HG03354 (cell line): ENCODE data around the gene SLC6A7.
"Not testable (repeated sequence)": the region's sequence is repeated elsewhere in the genome, so short reads cannot be mapped to it uniquely, and the experiment has no call there.

Experiments
- ATAC-seq: cut with Tn5 transposase; IDR thresholded peaks from one replicate; pipeline ENCODE4 v1.9.1; 2021; ENCODE audit warnings: mild to moderate bottlenecking; ENCODE audit not compliant: unreplicated experiment, poor library complexity, severe bottlenecking

Gene SLC6A7

DNA sequence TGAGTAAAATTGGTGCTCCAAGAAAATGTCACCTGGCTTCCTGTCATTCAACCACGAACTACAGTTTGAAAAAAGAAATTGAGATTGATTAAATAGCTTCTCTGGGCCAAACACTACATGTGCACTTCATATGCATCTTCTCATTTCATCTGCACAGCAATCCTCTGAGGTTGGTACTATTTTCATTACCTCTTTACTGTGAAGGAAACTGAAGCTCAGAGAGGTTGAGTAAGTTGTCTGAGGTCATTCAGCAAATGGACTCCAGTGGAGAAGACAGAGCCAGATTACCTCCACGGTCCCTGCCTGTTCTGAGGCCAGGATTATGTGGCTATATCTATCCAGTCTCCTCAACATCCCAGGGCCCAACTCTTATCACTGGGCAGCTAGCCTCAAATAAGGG, 46.5 kb downstream of the SLC6A7 start:
- ATAC-seq, result no peak

DNA sequence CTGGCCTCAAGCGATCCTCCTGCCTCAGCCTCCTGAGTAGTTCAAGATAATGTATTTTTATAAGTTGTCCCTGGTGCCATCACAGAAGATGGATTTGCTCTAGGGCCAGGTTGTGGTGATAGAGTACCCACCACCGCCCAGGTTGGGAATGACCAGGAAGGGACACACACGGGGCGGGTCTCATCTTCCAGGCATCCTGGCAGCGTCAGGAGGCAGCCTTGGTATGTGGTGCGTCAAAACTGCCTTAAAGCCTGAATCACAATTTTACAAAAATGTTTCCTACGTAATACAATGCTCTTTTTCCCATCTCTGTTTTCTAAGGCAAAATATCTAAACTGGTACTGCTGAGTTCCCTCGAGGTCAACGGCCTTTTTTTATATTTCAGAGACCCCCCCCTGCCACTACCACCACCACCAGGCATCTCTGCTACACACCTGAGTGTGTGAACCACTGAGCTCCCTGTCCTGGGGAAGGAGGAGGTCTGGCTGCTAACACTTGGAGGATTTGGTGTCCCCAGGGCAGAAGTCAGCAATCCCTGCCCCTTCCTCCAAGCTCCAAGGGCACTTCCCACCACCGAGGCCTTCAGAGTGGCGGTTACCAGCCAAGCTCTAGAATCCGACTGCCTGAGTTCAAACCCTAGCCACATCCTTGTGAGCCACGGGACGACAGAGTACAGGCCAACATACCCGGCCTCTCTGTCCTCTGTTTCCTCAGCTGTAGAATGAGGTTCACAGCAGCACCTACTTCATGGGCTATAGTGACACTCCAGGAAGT, 47.3 kb downstream of the SLC6A7 start:
- no peak for ATAC-seq

DNA sequence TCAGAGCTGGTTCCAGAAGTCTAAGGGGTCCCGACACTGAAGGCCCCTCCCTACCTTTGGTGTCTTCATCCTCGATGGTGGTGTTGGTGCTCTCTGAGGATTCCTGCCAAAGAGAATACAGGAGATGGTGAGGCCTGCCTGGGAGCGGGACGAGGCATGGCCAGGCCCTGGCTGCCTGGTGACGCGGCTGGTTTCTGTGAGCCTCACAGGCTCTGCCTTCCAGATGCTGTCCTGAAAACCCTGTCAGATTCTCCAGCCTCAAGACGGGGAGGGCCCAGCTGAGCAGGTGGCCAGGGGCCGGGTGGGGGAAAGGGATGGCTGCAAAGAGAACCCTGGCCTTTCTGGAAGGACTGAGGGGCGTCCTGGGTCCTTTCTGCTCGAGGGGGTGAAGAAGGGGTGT, 48.8 kb downstream of the SLC6A7 start:
- ATAC-seq, result no peak

DNA sequence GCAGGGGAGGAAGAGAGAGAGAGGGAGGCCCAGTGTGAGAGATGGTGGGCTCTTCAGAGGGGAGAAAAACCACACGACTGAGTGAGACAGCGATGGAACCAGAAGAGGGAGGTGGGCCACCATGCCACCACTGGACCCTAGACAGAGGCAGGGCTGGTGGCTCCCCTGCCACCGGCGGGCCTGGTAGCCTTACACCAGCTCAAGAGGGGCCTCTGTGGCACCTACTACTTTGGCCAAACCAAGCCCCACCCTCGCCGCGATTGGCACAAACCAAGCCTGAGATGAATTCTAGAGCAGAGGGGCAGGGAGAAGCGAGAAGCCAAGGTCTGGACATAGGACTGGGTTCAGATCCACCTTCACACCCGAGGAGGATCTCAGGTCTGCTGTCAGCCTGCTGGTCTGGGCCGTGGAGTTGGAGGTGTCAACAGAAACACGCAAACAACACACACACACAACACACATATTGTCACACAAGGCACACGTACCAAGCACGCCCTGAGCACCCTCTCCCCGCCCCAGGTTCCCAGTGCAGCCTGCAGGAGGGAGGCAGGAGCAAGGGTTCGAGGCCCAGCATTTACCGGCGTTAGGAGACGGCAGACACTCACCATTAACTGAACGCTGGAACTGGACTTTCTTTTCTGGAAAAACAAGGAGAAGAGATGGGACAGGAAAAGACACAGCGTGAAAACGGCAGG, 49.4 kb downstream of the SLC6A7 start:
- ATAC-seq, result no peak

DNA sequence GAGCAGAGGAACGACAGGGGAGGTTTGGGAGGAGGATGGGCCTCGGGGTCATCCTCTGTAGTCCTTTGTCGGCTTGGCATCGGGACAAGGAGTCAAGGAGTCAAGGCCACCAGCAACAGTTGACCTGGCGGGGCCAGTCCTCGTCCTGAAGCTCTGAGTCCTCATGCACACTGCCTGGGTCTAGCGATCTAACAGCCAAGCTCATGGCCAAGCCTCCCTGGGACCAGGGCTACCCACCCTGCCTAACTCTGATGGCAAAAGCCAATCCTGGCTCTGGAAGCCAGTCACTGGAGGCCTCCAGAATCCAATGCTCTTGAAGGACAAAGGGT, 49.9 kb downstream of the SLC6A7 start:
- ATAC-seq, result no peak

DNA sequence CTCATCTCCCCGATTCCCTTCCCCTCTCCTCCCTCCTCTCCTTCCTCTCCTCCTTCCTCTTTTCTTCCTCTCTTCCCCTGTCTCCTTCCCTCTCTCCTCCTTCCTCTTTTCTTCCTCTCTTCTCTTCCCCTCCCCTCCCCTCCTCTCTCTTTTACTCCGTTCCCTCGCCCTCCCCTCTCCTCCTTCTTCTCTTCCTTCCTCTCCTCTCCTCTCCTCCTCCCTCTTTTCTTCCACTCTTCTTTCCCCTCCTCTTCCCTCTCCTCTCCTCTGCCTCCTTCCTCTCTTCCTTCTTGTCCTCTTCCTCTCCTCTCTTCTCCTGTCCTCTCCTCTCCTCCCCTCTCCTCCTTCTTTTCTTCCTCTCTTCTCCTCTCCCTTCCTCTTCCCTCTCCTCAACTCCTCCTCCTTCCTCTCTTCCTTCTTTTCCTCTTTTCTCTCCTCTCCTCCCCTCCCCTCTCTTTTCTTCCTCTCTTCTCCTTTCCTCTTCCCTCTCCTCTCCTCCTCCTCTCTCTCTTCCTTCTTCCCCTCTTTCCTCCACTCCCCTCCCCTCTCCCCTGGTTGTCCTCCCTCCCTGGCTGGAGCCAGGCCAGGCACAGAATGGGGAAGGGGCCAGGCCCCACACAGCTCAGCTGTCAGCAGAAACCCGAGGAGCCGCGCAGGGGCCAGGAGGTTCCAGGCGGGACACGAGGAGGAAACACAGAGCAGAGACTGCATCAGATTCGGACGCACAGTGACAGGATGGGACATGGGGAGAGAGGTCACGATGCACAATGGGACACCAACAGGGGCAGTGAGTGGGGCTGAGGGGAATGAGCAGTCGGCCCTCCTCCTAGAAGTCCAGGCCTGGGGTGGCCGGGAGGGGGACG, 51.7 kb downstream of the SLC6A7 start:
- ATAC-seq, result no peak

DNA sequence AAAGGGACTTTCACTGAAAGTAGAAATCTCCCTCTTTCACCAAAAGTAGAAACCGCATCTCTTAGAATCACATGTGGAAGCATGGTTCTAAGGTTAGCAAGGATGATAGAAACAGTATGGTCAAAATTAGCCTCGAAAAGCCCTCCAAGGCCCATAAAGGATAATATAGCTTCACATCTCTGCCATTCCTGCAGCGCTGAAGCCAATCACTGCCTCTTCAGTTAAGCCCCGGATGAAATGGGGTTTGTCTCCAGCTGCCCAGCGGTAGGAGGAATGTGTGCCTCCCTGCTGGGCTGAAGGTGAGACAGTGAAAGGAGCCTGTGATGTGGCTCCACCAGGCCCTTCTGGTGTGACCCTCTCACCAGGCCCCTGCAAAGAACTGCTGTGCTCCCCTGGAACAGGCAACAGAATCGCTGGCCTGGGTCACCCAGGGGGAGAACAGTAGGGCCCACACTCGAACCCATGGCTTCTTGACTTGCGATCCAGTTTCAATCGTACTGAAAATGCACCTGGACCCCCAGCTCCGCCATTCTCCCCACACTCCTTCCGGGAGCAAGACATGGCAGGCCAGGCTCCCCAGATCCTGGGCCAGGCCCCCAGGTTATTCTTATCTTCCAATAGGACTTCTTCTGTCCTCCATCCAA, 52.5 kb downstream of the SLC6A7 start:
- ATAC-seq, result no peak

DNA sequence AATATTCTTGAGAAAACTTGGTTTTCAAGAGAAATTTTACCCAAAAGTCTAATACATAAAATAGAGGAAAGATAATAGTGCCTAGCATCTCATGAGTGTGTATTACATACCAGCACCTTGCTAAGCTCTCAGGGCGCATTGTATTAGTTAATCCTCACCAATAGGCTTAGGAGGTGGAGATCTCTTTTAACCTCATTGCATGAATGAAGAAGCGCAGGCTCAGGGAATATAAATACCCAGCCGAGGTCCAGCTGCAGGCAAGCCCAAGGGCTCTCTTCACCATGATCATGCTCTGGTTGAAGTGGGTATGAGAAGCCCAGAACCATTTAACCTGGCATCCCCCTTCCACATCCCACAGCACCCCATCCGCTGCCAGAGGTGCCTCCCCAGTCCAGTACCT, 53.7 kb downstream of the SLC6A7 start:
- ATAC-seq, result no peak

DNA sequence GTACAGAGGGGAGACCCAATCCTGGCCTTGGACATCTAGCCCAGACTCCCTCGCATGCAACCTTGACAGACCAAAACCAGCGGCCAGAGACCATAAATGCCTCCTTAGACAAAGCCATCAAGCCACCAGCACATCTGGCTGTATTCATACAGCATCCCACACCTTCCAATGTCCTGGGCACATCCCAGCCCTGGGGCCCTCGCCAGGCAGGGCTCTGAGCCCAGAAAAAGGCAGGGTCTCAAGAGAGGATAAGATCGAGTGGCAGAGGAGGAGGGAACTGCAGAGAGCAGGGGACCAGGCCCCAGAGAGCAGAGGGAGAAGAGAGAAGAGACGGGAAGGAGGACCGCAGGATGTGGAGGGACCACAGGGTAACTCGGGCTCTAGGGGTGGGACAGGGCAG, 54.3 kb downstream of the SLC6A7 start:
- no peak for ATAC-seq

DNA sequence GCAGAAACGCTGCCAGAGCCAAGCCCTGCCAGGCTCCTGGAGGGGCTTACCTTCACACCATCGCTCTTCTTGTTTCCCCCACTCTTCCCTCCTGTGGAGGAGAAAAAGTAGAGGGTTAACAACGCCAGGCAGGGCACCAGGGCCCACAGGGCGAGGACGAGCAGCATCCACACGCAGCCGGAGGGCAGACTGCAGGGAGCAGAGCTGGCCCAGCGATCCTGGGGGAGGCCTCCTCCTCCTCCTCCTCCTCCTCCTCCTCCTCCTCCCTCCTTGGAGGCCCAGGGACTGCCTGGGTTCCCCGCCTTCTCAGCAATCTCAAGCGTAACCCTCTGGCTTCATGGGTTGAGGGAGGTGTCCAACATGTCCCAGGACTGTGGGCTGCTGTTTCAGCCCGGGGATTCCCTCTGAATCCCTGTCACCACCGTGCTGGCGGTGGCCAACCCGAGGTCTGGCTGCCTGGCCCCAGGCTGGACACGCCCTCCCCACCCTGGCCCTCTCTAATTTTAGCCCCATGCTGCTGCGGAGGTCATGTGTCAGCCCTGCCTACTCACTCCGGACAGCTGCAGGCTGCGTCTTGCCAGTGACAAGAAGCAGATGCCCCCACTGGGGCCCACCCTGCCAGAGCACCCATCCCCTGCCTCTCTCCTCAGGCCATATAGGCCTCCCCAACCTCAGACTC, 55.4 kb downstream of the SLC6A7 start:
- ATAC-seq, result no peak

DNA sequence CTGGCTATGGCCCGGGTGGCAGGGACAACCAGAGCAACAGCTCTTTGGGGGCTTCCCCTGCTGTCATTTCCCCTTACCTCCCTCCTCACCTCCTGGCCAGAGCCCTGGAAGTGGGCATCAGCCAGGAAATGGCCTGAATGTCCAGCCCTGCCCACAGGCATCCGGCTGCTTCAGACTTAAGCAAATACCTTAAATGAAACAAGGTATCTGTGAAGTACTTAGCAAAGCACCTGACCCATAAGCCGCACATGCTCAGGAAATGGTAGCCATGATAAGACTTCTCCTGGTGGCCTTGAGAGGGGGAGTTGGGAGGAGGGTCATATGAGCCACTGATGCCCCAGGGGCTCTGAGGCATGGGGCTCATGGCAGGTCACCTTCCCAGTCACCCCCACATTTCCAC, 55.9 kb downstream of the SLC6A7 start:
- no peak for ATAC-seq

DNA sequence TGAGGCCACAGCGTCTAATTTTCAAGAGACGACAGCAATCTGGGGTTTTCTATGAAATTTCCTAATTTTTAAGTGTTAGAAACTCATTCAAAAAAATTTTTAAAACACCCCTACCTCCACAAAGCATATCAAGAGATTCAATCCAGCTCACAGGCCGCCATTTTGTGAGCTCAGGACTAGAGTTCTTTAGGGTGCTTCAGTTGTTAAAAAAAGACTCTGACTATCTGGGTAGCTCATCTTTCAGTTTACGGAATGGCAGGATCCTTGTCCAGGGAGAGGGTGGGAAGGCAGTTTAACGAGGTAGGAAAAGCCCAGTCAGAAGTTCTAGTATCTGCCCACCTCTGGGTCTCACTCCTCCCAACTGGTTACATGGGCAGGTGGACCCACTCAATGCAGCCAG, 56.6 kb downstream of the SLC6A7 start:
- no peak for ATAC-seq

DNA sequence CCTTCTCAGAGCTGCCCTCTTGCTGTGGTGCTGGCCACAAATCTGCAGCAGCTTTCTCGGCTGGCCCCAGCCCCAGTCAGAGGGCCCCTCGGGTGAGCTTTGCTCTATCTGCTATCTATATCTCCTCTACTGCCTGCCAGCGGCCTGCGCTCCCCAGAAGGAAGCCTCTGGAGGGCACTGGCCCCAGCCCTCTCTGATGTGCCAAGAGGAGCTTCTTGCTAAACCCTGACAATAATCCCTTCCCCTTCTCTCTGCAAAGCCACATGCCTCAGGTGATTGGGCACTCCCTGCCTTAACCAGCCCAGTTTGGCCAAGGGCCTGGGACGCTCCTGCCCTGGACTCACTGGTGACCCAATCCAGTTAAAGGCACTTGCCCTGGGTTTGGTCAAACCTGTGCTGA, 57.0 kb downstream of the SLC6A7 start:
- no peak for ATAC-seq

DNA sequence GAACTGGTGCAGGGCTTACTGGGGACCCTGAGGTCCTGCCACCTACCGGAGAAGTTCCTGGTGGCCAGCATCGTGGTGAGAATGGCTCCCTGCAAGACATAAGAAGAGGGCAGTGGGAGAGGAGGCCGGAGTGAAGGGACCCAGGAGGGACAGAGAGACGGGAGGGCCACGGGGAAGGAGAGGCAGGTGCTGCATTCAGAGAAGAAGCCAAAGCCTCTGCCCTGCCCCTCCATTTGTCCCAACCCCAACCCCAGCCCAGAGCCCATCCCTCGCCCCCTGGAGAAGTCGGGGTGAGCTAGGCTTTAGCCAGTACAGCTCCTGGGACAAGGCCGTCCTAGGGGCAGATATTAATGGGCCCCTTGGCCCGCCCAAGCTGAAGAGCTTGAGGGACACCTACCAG, 57.9 kb downstream of the SLC6A7 start:
- no peak for ATAC-seq

DNA sequence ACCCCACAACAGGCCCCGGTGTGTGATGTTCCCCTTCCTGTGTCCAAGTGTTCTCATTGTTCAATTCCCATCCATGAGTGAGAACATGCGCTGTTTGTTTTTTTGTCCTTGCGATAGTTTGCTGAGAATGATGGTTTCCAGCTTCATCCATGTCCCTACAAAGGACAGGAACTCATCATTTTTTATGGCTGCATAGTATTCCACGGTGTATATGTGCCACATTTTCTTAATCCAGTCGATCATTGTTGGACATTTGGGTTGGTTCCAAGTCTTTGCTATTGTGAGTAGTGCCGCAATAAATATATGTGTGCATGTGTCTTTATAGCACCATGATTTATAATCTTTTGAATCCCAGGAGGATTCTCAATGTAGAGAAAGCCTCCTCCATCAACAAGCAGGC, 58.6 kb downstream of the SLC6A7 start:
- not testable (repeated sequence) for ATAC-seq

DNA sequence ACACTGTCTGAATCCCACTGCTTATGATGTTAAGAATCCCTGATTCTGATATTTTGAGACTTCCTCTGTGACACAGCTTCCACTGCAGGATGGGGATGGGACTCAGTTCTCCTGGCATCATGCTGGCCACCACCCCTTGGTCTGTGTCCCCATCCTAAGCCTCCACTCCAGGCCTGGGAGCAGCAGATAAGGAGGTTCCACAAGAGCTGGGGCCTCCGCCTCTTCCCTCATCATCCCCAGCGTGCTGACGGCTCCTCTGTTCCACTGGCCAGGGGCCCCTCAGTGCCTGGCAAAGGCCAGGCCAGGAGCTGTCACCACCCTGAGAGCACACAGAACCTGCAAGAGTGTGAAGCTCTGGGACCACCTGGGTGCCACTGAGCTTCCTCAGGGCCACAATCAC, 59.1 kb downstream of the SLC6A7 start:
- no peak for ATAC-seq

DNA sequence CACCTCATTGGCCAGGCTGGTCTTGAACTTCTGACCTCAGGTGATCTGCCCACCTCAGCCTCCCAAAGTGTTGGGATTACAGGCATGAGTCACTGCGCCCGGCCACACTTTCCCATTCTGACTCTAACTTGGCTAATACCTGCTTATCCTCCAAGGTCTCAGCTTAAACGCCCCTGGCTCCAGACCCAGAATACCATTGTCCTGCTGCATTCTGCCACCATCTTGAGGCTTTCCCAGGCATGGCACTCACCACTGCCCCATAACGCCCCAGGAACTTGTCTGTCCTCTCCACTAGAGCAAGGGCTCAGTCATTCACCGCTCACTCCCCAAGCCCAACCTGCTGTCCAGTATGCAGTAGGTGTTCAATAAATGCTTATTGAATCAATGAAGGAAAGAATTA, 59.9 kb downstream of the SLC6A7 start:
- no peak for ATAC-seq

DNA sequence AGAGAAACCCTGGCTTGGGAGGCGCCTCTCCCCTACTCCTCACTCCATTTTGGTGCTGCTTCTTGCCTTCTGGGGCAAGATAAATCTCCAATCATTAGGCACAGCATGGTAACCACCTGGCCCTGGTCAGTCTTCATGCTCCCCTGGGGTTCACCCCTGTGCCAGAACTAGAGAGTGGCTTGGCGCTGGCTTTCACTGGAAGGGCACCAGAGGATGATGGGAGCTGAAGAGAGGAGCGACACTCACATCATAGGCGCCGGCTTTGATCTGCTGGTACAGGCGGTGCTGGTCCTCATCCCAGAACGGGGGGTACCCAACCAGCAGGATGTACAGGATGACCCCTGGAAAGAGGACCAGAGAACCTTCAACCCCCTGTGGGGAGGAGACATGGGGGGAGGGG, 61.6 kb downstream of the SLC6A7 start:
- ATAC-seq, result no peak

DNA sequence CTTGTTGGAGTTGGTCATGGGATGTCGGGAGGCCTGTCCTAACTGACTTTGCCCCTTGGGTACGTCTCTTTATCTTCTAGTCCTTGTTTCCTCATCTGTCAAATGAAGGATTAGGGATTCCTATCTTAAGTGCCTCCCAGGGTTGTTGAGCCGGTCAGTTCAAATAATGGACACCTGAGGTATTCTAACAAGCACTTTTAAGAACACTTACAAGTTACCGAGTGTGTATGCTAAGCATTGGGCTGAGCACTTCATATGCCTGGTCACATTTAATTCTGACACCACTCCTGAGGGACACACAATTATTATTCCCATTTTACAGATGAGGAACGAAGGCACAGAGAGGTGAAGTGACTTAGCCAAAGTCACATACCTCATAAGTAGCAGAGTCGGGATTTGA, 62.6 kb downstream of the SLC6A7 start:
- ATAC-seq, result no peak
